ENCODE data around the gene NWD2.

DNA sequence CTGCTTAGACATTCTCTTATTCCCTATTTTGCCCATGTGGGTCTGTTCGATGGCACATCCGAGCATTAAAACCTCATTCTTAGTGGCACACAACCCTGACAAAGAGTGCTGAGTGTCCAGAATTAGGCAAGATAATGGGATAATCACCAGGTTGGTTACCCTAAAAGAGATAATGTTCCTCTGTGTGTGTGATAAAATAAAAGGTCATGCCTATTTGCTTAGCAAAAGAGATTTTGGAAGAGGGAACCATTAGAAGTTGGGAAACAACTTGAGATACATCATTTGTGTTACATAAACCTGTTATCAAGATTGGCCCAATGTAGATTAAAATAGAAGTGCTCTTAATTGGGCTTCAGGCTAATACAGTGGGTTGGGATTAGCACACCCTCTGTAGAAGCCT is 182.7 kb downstream of the NWD2 start:
- TF ChIP-seq, protein P1, sequence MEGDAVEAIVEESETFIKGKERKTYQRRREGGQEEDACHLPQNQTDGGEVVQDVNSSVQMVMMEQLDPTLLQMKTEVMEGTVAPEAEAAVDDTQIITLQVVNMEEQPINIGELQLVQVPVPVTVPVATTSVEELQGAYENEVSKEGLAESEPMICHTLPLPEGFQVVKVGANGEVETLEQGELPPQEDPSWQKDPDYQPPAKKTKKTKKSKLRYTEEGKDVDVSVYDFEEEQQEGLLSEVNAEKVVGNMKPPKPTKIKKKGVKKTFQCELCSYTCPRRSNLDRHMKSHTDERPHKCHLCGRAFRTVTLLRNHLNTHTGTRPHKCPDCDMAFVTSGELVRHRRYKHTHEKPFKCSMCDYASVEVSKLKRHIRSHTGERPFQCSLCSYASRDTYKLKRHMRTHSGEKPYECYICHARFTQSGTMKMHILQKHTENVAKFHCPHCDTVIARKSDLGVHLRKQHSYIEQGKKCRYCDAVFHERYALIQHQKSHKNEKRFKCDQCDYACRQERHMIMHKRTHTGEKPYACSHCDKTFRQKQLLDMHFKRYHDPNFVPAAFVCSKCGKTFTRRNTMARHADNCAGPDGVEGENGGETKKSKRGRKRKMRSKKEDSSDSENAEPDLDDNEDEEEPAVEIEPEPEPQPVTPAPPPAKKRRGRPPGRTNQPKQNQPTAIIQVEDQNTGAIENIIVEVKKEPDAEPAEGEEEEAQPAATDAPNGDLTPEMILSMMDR (IDR thresholded peaks at IDR 0.05): no peak
- TF ChIP-seq POLR2A (IDR thresholded peaks at IDR 0.05) (no peak), POLR2AphosphoS5 (IDR thresholded peaks at IDR 0.05) (no peak)
